Sigmoid colon (tissue), 7 donors: ENCODE data around the gene CHTOP. TPM values are rescaled to one million over a fixed set of nuclear protein-coding genes. Genes with fewer than 3 reads are reported as not detected.
"Not testable (repeated sequence)": the region's sequence is repeated elsewhere in the genome, so short reads cannot be mapped to it uniquely, and the experiment has no call there.

Source experiments
- DNase-seq: peaks from one replicate; pipeline ENCODE4 v3.0.0-alpha.2; 2019
- H3K27ac ChIP-seq, 4 donors: fragments of 200-600 bp; sonication (generic); one replicate each; pipeline ENCODE4 v1.5.1; 2016 to 2019; ENCODE audit warnings: mild to moderate bottlenecking in 1 of 4
- H3K27me3 ChIP-seq, 3 donors: fragments of 200-600 bp; sonication (generic); one replicate each; pipeline ENCODE4 v1.5.1; 2019; ENCODE audit warnings: mild to moderate bottlenecking in 1 of 3
- H3K36me3 ChIP-seq, 4 donors: fragments of 200-600 bp; sonication (generic); one replicate each; pipeline ENCODE4 v1.5.1; 2016 to 2019
- H3K4me1 ChIP-seq, 4 donors: fragments of 200-600 bp; sonication (generic); one replicate each; pipeline ENCODE4 v1.5.1; 2017 to 2019
- H3K4me3 ChIP-seq, 4 donors: fragments of 200-600 bp; sonication (generic); one replicate each; pipeline ENCODE4 v1.5.1; 2017 to 2019; ENCODE audit warnings: mild to moderate bottlenecking in 2 of 4, moderate library complexity in 1 of 4
- H3K9me3 ChIP-seq, 4 donors: fragments of 200-600 bp in 3 of 4; sonication (generic) in 3 of 4; one replicate each; pipeline versions ENCODE4 v1.5.1 to v1.6.1; 2013 to 2019
- EP300 ChIP-seq, 4 donors: sonication (generic); formaldehyde crosslinking; IDR thresholded peaks; one replicate each; pipeline ENCODE4 v1.6.1; 2017; ENCODE audit warnings: antibody characterized with exemption in 4 of 4
- POLR2A ChIP-seq, 2 donors: fragments of 450-650 bp; IDR thresholded peaks; one replicate each; pipeline ENCODE4 v1.6.1; 2016; ENCODE audit warnings: antibody characterized with exemption in 2 of 2, mild to moderate bottlenecking in 2 of 2, moderate library complexity in 2 of 2
- POLR2AphosphoS5 ChIP-seq, 4 donors: sonication (generic); formaldehyde crosslinking; IDR thresholded peaks; one replicate each; pipeline ENCODE4 v1.6.1; 2017; ENCODE audit warnings: antibody characterized with exemption in 4 of 4
- WGBS, 2 donors: extraction: QIAGEN DNeasy Blood & Tissue Kit; methylation state at CpG; one replicate each; pipeline ENCODE4 v1.1.7; 2013; 5-methylcytosine and 5-hydroxymethylcytosine counted together
- intact Hi-C: fragments of 100-400 bp; cut with DNase I; formaldehyde crosslinking; loops from one replicate; pipeline ENCODE4 v1.15.1; 2023
- polyA plus RNA-seq, 3 donors: library from polyadenylated mRNA; stranded (reverse); fragments of 200-250 nt; gene quantifications; one replicate each; pipeline ENCODE4 v1.2.3, GENCODE V29; 2013
- total RNA-seq, 4 donors: library from RNA; depleted of rRNA; stranded (reverse); fragments of >200 nt; gene quantifications; one replicate each; pipeline ENCODE4 v1.1.0, GENCODE V29; 2016
- TF ChIP-seq, protein P1 (sequence below), 4 experiments: fragments of 450-650 bp in 3 of 4; fragments of 200-600 bp in 1 of 4; IDR thresholded peaks; one replicate each; pipeline ENCODE4 v1.5.1; 2016 to 2019; ENCODE audit warnings: antibody characterized with exemption in 4 of 4, mild to moderate bottlenecking in 3 of 4, moderate library complexity in 2 of 4
- donor health status: healthy with polysubstance abuse.
- donor health status: Bipolar disorder and iron deficiency.
- donor health status: healthy.

The CHTOP gene, protein sequence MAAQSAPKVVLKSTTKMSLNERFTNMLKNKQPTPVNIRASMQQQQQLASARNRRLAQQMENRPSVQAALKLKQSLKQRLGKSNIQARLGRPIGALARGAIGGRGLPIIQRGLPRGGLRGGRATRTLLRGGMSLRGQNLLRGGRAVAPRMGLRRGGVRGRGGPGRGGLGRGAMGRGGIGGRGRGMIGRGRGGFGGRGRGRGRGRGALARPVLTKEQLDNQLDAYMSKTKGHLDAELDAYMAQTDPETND
- total RNA-seq (10 to 100 TPM; 44.8 to 57.8 (median 50.2) TPM), polyA plus RNA-seq (10 to 100 TPM; 35.4 to 65.4 (median 38.6) TPM)

DNA sequence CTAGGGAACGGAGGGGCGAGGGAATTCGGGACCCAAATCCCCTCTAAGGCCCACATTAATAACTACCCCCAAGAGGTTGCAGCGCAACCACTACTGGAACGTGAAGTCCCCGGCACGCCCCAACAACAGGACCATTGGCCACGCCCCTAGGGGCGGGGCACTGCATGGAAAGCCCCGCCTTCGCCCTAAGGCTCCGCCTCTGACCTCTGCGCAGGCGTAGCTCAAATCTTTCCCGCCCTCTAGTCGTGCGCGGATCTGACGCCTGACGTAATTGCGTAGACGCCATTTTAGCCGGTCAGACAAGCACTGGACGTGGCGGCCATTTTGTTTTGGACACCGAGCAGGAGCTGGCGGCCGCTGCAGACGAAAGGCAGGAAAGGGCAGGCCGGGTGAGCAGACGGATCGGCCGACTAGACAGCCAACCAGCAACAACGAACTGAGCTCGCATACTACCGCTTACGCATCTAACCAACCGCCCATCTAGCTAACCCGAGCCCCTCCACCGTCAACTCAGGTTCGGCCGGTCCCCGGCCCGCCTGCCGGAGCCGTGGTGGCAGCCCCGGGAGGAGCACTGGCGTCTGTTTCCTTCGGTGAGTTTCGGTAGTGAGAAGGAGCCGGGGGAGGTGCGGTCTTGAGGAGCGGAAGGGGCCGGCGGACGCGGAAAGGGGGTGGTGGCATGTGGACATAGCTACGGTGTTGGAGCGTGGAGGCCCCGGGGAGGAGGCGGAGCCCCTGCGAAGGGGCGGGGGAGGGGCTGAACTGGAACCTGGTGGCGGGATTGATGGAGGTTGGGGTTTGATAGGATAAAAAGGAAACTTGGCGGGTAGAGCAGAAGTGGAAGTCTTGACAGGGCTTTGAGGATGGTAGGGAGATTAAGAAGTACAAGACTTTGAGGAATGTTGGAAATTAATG lies at the start of gene CHTOP:
Gene CHTOP (plus strand): TSS at position 313 of the 912 bp plus-strand sequence. CDS start 2,523 bp downstream, outside the sequence.
- H3K27ac ChIP-seq, result peak within 1 kb of the TSS; percentile 97 to 100 (median 98)
- peak within 1 kb of the TSS; percentile 72 to 92 (median 84) for H3K4me3 ChIP-seq
- 2% methylated on average over 65 of the region's 65 CpGs for WGBS, 2 donors
- H3K27me3 ChIP-seq, result no peaks in the 10 kb centered on the region
- peak; percentile 99 for DNase-seq
- H3K9me3 ChIP-seq, result no peaks in the 10 kb centered on the region
- TF ChIP-seq POLR2AphosphoS5 (IDR thresholded peaks at IDR 0.05) (peak; percentile 88 to 94 (median 89)), POLR2A (IDR thresholded peaks at IDR 0.05) (peak; percentile 47 to 81), EP300 (IDR thresholded peaks at IDR 0.05) (peak in 2 of 4 donors; percentile 11 to 28)
- TF ChIP-seq, protein P1, sequence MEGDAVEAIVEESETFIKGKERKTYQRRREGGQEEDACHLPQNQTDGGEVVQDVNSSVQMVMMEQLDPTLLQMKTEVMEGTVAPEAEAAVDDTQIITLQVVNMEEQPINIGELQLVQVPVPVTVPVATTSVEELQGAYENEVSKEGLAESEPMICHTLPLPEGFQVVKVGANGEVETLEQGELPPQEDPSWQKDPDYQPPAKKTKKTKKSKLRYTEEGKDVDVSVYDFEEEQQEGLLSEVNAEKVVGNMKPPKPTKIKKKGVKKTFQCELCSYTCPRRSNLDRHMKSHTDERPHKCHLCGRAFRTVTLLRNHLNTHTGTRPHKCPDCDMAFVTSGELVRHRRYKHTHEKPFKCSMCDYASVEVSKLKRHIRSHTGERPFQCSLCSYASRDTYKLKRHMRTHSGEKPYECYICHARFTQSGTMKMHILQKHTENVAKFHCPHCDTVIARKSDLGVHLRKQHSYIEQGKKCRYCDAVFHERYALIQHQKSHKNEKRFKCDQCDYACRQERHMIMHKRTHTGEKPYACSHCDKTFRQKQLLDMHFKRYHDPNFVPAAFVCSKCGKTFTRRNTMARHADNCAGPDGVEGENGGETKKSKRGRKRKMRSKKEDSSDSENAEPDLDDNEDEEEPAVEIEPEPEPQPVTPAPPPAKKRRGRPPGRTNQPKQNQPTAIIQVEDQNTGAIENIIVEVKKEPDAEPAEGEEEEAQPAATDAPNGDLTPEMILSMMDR (IDR thresholded peaks at IDR 0.05), result no peak
- intact Hi-C loops, result loop anchor here (2.0 kb wide), 3 partner anchors 25 to 103 kb away; partner anchors contain the start of genes ILF2 and SNAPIN
- peaks cover 14 to 33% (median 19%) of the 10 kb centered on the region in 4 donors for H3K36me3 ChIP-seq
- peaks cover 0 to 40% (median 32%) of the 10 kb centered on the region in 4 donors for H3K4me1 ChIP-seq

DNA sequence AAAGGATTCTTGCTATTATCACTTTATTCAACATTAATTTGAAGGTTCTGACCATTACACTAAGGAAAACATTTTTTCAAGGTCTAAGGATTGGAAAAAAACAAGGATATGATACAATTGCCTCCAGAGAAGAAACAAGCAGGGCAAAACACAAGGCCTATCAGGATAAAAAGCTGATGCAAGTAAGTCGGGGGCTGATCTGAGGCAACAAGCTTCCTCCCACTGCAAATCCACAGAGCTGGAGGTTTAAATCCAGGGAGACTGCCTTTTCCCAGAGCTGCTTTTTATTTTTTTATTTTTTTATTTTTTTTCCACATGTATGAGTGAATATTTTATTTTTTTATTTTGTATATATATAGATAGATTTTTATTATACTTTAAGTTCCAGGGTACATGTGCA lies 48.9 kb upstream of the CHTOP start:
- H3K27me3 ChIP-seq, result no peaks in the 10 kb centered on the region
- no peak overlapping the region for H3K4me3 ChIP-seq
- WGBS, 2 donors, result 91 to 98% methylated on average over 1 of the region's 1 CpG
- TF ChIP-seq, protein P1 (IDR thresholded peaks at IDR 0.05), result no peak
- TF ChIP-seq POLR2AphosphoS5 (IDR thresholded peaks at IDR 0.05) (no peak), EP300 (IDR thresholded peaks at IDR 0.05) (no peak), POLR2A (IDR thresholded peaks at IDR 0.05) (no peak)
- no peak overlapping the region for H3K27ac ChIP-seq
- no peaks in the 10 kb centered on the region for H3K4me1 ChIP-seq
- no peak for DNase-seq
- no peaks in the 10 kb centered on the region for H3K9me3 ChIP-seq
- intact Hi-C loops, result no loop called here
- H3K36me3 ChIP-seq, result no peaks in the 10 kb centered on the region

DNA sequence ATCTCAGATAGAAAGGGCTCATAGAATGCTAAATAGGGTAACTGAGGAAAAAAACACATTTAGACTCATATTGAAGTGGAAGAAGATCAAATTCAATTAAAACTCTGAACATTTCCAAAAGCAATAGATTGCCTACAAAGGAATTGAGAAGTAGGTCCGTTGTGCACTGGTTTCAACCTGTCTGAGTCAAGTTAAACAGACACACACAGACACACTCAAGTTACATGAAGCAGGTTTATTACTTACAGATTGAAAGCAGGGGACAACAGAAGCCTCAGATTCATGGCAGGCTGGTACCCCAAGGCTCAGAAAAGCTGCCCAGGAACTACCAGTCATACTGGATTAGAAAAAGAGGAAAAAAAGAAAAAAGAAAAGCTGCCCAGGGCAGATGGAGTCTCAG lies 47.5 kb upstream of the CHTOP start:
- intact Hi-C loops, result no loop called here
- WGBS, 2 donors, result 36 to 48% methylated on average over 1 of the region's 1 CpG
- Histone ChIP-seq H3K4me1 (no peaks in the 10 kb centered on the region), H3K27ac (no peak overlapping the region), H3K36me3 (no peaks in the 10 kb centered on the region), H3K9me3 (no peaks in the 10 kb centered on the region), H3K27me3 (no peaks in the 10 kb centered on the region), H3K4me3 (no peak overlapping the region)
- TF ChIP-seq EP300 (IDR thresholded peaks at IDR 0.05), result no peak
- DNase-seq, result no peak

DNA sequence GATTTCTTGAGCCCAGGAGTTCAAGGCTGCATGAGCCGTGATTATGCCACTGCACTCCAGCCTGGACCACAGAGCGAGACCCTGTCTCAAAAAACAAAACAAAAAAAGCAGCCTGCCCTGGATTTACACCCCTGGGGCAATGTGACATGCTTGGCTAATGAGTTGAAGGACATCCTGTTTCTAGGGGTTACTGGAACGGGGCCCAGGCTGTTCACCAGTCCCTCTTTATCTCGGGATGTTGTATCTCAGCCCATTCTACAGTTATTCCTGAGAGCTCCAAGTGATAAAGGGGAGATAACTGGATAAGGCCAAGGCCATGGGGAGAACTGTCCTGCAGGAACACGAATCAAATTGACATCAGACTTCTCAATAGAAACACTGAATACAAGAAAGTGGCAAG lies 46.6 kb upstream of the CHTOP start:
- Histone ChIP-seq H3K27ac (no peak overlapping the region), H3K4me1 (no peaks in the 10 kb centered on the region), H3K36me3 (no peaks in the 10 kb centered on the region), H3K27me3 (no peaks in the 10 kb centered on the region), H3K9me3 (no peaks in the 10 kb centered on the region), H3K4me3 (no peak overlapping the region)
- 80 to 82% methylated on average over 5 of the region's 5 CpGs for WGBS, 2 donors
- intact Hi-C loops, result no loop called here
- TF ChIP-seq, protein P1 (IDR thresholded peaks at IDR 0.05), result no peak
- TF ChIP-seq POLR2A (IDR thresholded peaks at IDR 0.05) (no peak), EP300 (IDR thresholded peaks at IDR 0.05) (no peak)
- peak; percentile 24 for DNase-seq

DNA sequence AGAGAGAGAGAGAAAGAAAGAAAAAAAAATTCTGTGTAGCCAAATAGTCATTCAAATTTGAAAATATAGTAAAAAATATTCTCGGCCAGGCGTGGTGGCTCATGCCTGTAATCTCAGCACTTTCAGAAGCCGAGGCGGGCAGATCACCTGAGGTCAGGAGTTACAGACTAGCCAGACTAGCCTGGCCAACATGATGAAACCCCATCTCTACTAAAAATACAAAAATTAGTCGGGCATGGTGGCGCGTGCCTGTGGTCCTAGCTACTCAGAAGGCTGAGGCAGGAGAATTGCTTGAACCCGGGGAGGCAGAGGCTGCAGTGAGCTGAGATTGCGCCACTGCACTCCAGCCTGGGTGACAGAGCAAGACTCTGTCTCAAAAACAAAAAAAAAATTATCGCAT lies 45.8 kb upstream of the CHTOP start:
- H3K4me1 ChIP-seq, intact Hi-C loops, H3K27ac ChIP-seq, H3K36me3 ChIP-seq, H3K4me3 ChIP-seq, H3K27me3 ChIP-seq, H3K9me3 ChIP-seq: not testable (repeated sequence)
- WGBS, 2 donors, result 93 to 95% methylated on average over 10 of the region's 10 CpGs
- DNase-seq, result peak; percentile 40
